ENCODE measurements around the gene CEP250.
A peak's percentile ranks its signal among the peaks of the same experiment; 100 is the strongest.

Gene CEP250

GRCh38 chr20:35479798-35480197, 24.4 kb downstream of the CEP250 start:
- no peak for DNase-seq (ENCODE audit: low read depth in 1 of 2, low spot score in 1 of 2)
- no peak overlapping the region for H3K4me3 ChIP-seq (replicated peaks; ENCODE audit: insufficient read depth, low read length)
- no peaks in the 10 kb centered on the region for H3K27me3 ChIP-seq (ENCODE audit: insufficient read depth, poor library complexity, severe bottlenecking)
- no peak overlapping the region for H3K27ac ChIP-seq (replicated peaks)
- no peak for TF ChIP-seq GABPA (IDR thresholded peaks at IDR 0.05; ENCODE audit: low read depth)
- no peak for TF ChIP-seq SPI1 (IDR thresholded peaks at IDR 0.05; ENCODE audit: borderline replicate concordance, low read depth)
- no peak for TF ChIP-seq REST (IDR thresholded peaks at IDR 0.05; ENCODE audit: insufficient replicate concordance, low read depth)
- no peak for TF ChIP-seq POLR2AphosphoS5 (IDR thresholded peaks at IDR 0.05; ENCODE audit: low read depth)
- TF ChIP-seq CTCF (IDR thresholded peaks at IDR 0.05; ENCODE audit: insufficient read depth, low read length) = no peak

GRCh38 chr20:35487479-35487878, 32.1 kb downstream of the CEP250 start:
- Histone ChIP-seq H3K27ac (replicated peaks) (no peak overlapping the region), H3K4me3 (replicated peaks; ENCODE audit: insufficient read depth, low read length) (no peak overlapping the region), H3K27me3 (ENCODE audit: insufficient read depth, poor library complexity, severe bottlenecking) (no peaks in the 10 kb centered on the region)
- TF ChIP-seq REST (IDR thresholded peaks at IDR 0.05; ENCODE audit: insufficient replicate concordance, low read depth) (no peak), SPI1 (IDR thresholded peaks at IDR 0.05; ENCODE audit: borderline replicate concordance, low read depth) (no peak), CTCF (IDR thresholded peaks at IDR 0.05; ENCODE audit: insufficient read depth, low read length) (no peak), GABPA (IDR thresholded peaks at IDR 0.05; ENCODE audit: low read depth) (no peak), POLR2AphosphoS5 (IDR thresholded peaks at IDR 0.05; ENCODE audit: low read depth) (no peak)
- no peak for DNase-seq (ENCODE audit: low read depth in 1 of 2, low spot score in 1 of 2)

GRCh38 chr20:35489717-35490116, 34.3 kb downstream of the CEP250 start:
- no peaks in the 10 kb centered on the region for H3K27me3 ChIP-seq (ENCODE audit: insufficient read depth, poor library complexity, severe bottlenecking)
- no peak overlapping the region; the same call in 1 of the 2 replicates for H3K4me3 ChIP-seq (replicated peaks; ENCODE audit: insufficient read depth, low read length)
- no peak overlapping the region; the same call in 1 of the 2 replicates for H3K27ac ChIP-seq (replicated peaks)
- TF ChIP-seq CTCF (IDR thresholded peaks at IDR 0.05; ENCODE audit: insufficient read depth, low read length) (no peak), POLR2AphosphoS5 (IDR thresholded peaks at IDR 0.05; ENCODE audit: low read depth) (no peak), SPI1 (IDR thresholded peaks at IDR 0.05; ENCODE audit: borderline replicate concordance, low read depth) (no peak), REST (IDR thresholded peaks at IDR 0.05; ENCODE audit: insufficient replicate concordance, low read depth) (no peak)
- DNase-seq (ENCODE audit: low read depth in 1 of 2, low spot score in 1 of 2) = peak in 1 of 2 experiments; percentile 5

Measured in HL-60 (cell line).